SK-N-SH (cell line): ENCODE results near the gene TBC1D3B.

Experiments
- EP300 ChIP-seq, 2 experiments: IDR thresholded peaks; 2 replicates each; pipeline versions ENCODE4 v1.4.0 to v1.6.1; 2012; ENCODE audit warnings: borderline replicate concordance in 1 of 2, low read depth in 1 of 2, low read length in 1 of 2
- GABPA ChIP-seq: IDR thresholded peaks from 2 replicates; pipeline ENCODE4 v1.4.0; 2012; ENCODE audit warnings: low read depth, mild to moderate bottlenecking
- SMC3 ChIP-seq: IDR thresholded peaks from 2 replicates; pipeline ENCODE4 v1.6.1; 2012; ENCODE audit warnings: low read depth, low read length, improper control_type of control experiment

- TF ChIP-seq GABPA (no peak), EP300 (IDR thresholded peaks at IDR 0.05; ENCODE audit: borderline replicate concordance in 1 of 2, low read depth in 1 of 2, low read length in 1 of 2) (no peak), SMC3 (no peak)
Observed at GRCh38 chr17:36193216-36193775, 16.9 kb upstream of the TBC1D3B start.
